ENCODE measurements around the gene LAD1. TPM values are rescaled to one million over a fixed set of nuclear protein-coding genes. Genes with fewer than 3 reads are reported as not detected.

Gene LAD1
- not detected in 2 replicates for total RNA-seq (2014; rRNA removed; shearing (Covaris generic); ENCODE audit: low replicate concordance)

- H3K4me3 ChIP-seq, result no peak within 1 kb of the TSS
- no peak for DNase-seq
- H3K36me3 ChIP-seq, result no peaks in the 10 kb centered on the region
- H3K27me3 ChIP-seq, result peaks cover 5% of the 10 kb centered on the region; the same call in 1 of the 2 replicates
- H3K9me3 ChIP-seq, result no peaks in the 10 kb centered on the region
Observed at GRCh38 chr1:201399018-201399351, at the start of gene LAD1. Gene LAD1, minus strand, starts transcription at chr1:201399324. Its CDS starts 18 bp downstream, at chr1:201399306.

GRCh38 chr1:201447903-201448871, 49.1 kb upstream of the LAD1 start:
- no peaks in the 10 kb centered on the region; the same call in 1 of the 2 replicates for H3K27me3 ChIP-seq
- H3K36me3 ChIP-seq, result no peaks in the 10 kb centered on the region
- peak; percentile 80 for DNase-seq
- H3K9me3 ChIP-seq, result no peaks in the 10 kb centered on the region
- H3K4me3 ChIP-seq, result no peak overlapping the region

GRCh38 chr1:201445310-201445709, 46.2 kb upstream of the LAD1 start:
- no peaks in the 10 kb centered on the region for H3K9me3 ChIP-seq
- H3K4me3 ChIP-seq, result no peak overlapping the region
- H3K36me3 ChIP-seq, result no peaks in the 10 kb centered on the region
- no peak for DNase-seq
- H3K27me3 ChIP-seq, result no peaks in the 10 kb centered on the region; the same call in 1 of the 2 replicates

- DNase-seq, result no peak
- H3K27me3 ChIP-seq, result no peaks in the 10 kb centered on the region; the same call in 1 of the 2 replicates
- H3K36me3 ChIP-seq, result no peaks in the 10 kb centered on the region
- H3K9me3 ChIP-seq, result no peaks in the 10 kb centered on the region
- no peak overlapping the region for H3K4me3 ChIP-seq
Observed at GRCh38 chr1:201444792-201445191, 45.7 kb upstream of the LAD1 start.

GRCh38 chr1:201443747-201444146, 44.6 kb upstream of the LAD1 start:
- DNase-seq, result no peak
- Histone ChIP-seq H3K27me3 (no peaks in the 10 kb centered on the region; the same call in 1 of the 2 replicates), H3K4me3 (no peak overlapping the region), H3K36me3 (no peaks in the 10 kb centered on the region), H3K9me3 (no peaks in the 10 kb centered on the region)

- Histone ChIP-seq H3K27me3 (no peaks in the 10 kb centered on the region), H3K36me3 (no peaks in the 10 kb centered on the region), H3K4me3 (no peak overlapping the region), H3K9me3 (no peaks in the 10 kb centered on the region)
- DNase-seq, result no peak
Observed at GRCh38 chr1:201436969-201437368, 37.8 kb upstream of the LAD1 start.

- DNase-seq, result peak; percentile 35
- Histone ChIP-seq H3K36me3 (no peaks in the 10 kb centered on the region), H3K27me3 (no peaks in the 10 kb centered on the region)
Observed at GRCh38 chr1:201436393-201436792, 37.3 kb upstream of the LAD1 start.

GRCh38 chr1:201434266-201434665, 35.1 kb upstream of the LAD1 start:
- no peaks in the 10 kb centered on the region for H3K27me3 ChIP-seq
- H3K9me3 ChIP-seq, result no peaks in the 10 kb centered on the region
- no peak for DNase-seq
- no peaks in the 10 kb centered on the region for H3K36me3 ChIP-seq
- no peak overlapping the region for H3K4me3 ChIP-seq

More at GRCh38 chr1:201436393-201436792, 37.3 kb upstream of the LAD1 start:
- H3K4me3 ChIP-seq, result no peak overlapping the region
- H3K9me3 ChIP-seq, result no peaks in the 10 kb centered on the region

GRCh38 chr1:201433609-201434008, 34.5 kb upstream of the LAD1 start:
- DNase-seq, result no peak
- Histone ChIP-seq H3K4me3 (no peak overlapping the region), H3K27me3 (no peaks in the 10 kb centered on the region), H3K9me3 (no peaks in the 10 kb centered on the region), H3K36me3 (no peaks in the 10 kb centered on the region)

- Histone ChIP-seq H3K9me3 (no peaks in the 10 kb centered on the region), H3K4me3 (no peak overlapping the region), H3K27me3 (no peaks in the 10 kb centered on the region), H3K36me3 (no peaks in the 10 kb centered on the region)
- no peak for DNase-seq
Observed at GRCh38 chr1:201430776-201431175, 31.7 kb upstream of the LAD1 start.

GRCh38 chr1:201429736-201430501, 30.8 kb upstream of the LAD1 start:
- DNase-seq, result no peak
- no peaks in the 10 kb centered on the region for H3K27me3 ChIP-seq
- no peaks in the 10 kb centered on the region for H3K36me3 ChIP-seq
- no peak overlapping the region for H3K4me3 ChIP-seq
- H3K9me3 ChIP-seq, result no peaks in the 10 kb centered on the region

GRCh38 chr1:201427963-201428362, 28.8 kb upstream of the LAD1 start:
- no peak for DNase-seq
- H3K27me3 ChIP-seq, result no peaks in the 10 kb centered on the region
- no peaks in the 10 kb centered on the region for H3K36me3 ChIP-seq
- H3K4me3 ChIP-seq, result no peak overlapping the region
- H3K9me3 ChIP-seq, result no peaks in the 10 kb centered on the region

GRCh38 chr1:201426479-201427310, 27.6 kb upstream of the LAD1 start:
- no peak overlapping the region for H3K4me3 ChIP-seq
- no peaks in the 10 kb centered on the region for H3K9me3 ChIP-seq
- no peaks in the 10 kb centered on the region for H3K36me3 ChIP-seq
- no peaks in the 10 kb centered on the region for H3K27me3 ChIP-seq
- DNase-seq, result no peak

GRCh38 chr1:201424146-201424545, 25.0 kb upstream of the LAD1 start:
- DNase-seq, result no peak
- no peaks in the 10 kb centered on the region for H3K36me3 ChIP-seq
- H3K4me3 ChIP-seq, result no peak overlapping the region
- H3K9me3 ChIP-seq, result no peaks in the 10 kb centered on the region
- H3K27me3 ChIP-seq, result no peaks in the 10 kb centered on the region

- DNase-seq, result no peak
- Histone ChIP-seq H3K9me3 (no peaks in the 10 kb centered on the region), H3K36me3 (no peaks in the 10 kb centered on the region), H3K4me3 (no peak overlapping the region), H3K27me3 (no peaks in the 10 kb centered on the region)
Observed at GRCh38 chr1:201423655-201424054, 24.5 kb upstream of the LAD1 start.

GRCh38 chr1:201422436-201423030, 23.4 kb upstream of the LAD1 start:
- Histone ChIP-seq H3K36me3 (no peaks in the 10 kb centered on the region), H3K27me3 (no peaks in the 10 kb centered on the region), H3K4me3 (no peak overlapping the region), H3K9me3 (no peaks in the 10 kb centered on the region)
- no peak for DNase-seq
